HG02870 (cell line): ENCODE measurements around the gene SERINC3.
"Not testable (repeated sequence)": the region's sequence is repeated elsewhere in the genome, so short reads cannot be mapped to it uniquely, and the experiment has no call there.

Experiments
- ATAC-seq: cut with Tn5 transposase; IDR thresholded peaks from one replicate; pipeline ENCODE4 v1.9.1; 2021; ENCODE audit warnings: mild to moderate bottlenecking, moderate library complexity; ENCODE audit not compliant: unreplicated experiment

SERINC3 gene

DNA sequence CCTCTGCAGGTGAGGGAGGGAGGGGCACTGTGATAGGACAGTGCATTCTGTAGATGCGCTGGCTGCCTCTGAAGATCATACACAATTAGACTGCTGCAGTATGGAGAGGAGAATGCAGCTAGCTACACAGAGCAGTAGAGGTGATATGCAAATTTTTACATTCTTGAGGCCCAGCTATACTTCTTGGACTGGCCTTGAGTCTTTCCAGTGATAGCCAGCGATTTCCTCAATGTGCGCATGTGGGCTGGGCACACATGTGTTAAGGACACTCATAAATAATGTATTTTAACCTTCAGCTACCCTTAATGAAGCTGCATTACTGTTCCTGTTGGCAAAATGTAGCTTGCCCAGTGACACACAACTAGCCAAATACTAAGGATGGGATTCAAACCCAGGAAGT is 27.2 kb downstream of the SERINC3 start:
- no peak for ATAC-seq

DNA sequence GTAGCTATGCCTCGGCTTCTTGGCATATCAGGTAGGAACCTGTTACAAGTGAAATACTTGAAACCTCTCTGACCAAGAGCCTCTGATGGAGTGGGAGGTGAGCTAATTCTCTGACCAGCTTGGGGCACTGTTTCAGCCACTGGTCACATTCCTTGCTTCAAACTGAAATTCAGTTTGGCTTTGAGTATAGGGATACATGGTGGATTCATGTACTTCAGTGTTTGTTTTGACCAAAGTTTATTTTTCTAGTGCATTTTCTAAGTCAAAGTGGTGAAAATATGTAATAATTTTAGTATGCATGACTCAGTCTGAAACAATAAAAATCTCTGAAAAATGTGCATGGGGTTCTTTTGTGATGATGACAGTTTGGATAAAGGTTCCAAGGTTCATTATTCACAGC is 27.6 kb downstream of the SERINC3 start:
- no peak for ATAC-seq

DNA sequence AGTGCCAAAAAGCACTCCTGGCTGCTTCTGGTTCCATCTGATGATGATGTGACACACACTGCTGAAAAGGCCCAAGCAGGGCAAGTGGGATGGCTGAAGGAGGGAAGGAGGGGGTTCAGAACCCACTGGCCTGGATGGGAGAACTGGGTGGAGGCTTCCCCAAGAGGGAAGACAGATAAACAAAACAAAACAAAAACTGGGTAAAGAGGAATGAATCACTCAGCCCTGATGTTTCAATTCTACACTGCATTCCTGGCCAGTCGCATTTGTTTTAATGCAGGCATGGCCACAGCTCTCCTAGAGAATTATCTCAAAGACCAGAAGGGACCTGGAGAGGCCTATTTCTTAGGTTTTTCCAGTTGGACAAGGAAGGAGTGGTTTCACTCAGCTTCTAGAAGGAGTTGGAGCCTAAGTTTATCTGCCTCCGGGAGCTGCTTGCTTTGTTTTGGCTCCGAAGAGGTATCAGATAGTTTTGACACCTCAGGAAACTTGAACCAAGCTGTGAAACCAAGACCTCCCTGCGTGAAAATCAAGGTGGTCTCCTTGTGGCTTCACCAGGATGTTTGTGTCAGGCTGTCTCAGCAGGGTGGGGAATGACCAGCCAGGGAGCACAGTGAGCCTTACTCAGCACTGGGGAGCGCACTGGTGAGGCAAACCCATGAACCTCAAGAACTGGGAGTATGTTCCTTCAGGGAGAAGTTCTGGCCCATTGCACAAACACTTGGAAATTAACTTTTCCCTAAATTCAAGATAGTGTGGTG is 30.1 kb downstream of the SERINC3 start:
- ATAC-seq: no peak

DNA sequence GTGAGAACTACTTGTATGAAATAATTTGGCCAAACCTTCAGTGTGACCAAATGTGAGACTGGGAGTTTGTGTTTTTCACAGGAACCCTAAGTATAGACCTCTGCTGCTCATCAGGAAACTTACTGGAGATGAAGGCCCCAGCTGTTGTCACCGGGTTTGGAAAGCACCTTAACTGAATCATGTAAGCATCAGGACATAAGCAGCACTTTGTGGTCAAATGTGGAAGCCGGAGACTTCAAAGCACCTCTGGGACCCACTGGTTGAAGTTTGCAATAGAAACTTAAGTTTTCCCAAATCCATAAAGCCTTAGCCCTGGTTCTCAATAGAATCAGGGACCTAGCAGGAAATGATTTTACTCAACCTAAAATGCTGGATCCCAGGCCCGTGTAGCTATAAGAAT is 31.9 kb downstream of the SERINC3 start:
- no peak for ATAC-seq

DNA sequence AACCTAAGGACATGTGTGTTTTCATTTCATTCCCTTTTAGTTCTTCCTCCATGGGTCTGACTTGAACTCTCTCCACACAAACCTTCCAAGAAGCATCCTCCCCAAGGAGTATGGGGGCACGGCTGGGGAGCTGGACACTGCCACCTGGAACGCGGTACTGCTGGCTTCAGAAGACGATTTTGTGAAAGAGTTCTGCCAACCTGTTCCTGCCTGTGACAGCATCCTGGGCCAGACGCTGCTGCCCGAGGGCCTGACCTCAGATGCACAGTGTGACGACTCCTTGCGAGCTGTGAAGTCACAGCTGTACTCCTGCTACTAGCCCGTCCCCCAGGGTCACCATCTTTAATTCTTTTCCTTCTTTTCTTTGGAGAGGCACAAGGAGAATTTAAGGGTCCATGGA is 32.6 kb downstream of the SERINC3 start:
- ATAC-seq: no peak

DNA sequence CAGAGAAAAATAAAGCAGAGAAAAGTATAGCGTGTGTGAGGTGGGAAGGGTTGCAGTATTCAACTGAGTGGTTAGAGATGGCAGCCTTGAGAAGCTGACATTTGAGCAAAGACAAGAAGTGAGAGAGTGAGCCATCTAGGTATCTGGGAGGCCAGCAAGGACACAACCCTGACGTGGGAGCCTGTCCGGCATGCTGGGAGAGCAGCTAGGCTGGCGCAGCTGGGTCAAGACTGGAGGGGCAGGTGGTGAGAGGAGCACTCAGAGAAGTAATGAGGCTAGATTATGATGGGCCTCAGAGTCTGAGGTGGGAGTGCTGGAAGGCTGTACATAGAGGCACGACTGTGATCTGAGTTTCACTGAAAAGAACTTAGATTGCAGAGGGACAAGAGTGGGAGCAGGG is 33.3 kb downstream of the SERINC3 start:
- ATAC-seq: no peak

DNA sequence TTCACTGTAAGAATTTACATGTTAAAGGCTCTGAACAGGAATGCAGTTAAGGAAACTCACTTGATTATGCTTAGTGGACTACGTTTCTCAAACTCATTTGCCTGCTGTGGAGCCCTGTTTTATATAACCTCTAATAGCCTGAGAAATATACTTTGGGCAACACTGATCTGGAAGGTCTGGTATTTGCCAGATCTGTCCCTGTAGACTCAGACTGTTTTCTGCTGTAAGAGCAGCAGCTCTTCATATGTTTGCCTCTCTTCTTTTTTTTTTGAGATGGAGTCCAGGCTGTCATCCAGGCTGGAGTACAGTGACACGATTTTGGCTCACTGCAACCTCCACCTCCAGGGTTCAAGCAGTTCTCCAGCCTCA is 36.1 kb downstream of the SERINC3 start:
- ATAC-seq: no peak

DNA sequence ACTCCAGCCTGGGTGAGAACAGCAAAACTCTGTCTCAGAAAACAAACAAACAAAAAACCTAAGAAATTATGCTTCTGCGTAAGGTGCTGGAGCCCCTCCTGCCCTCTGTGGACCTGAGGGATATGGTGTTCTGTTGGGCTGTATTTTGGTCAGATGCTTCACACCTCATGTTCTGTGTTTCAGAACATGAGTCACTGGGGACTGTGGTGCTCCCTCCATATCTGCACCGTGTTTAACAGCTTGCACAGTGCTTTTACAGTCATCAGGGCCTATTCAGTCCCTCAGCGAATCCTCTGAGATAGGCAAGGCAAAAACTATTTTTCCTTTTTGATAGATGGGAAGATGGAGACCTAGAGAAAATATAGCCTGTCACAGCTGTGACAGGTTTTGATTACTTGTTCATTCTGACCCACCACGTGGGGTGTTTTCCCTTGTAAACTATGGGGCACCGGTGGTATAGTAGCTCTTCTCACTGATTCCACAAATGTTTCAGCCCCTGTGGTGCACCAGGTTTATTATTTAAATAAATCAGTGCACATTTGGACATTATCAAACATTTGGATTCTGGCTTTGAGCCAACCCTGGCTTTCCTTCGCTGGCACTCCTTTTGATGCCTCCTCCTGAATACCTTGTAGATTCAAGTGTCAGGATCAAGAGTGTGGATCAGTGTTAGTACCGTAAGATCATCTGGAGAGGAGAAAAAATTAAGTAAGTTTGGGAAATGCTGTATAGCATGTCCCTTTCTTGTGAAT is 36.6 kb downstream of the SERINC3 start:
- ATAC-seq: no peak

DNA sequence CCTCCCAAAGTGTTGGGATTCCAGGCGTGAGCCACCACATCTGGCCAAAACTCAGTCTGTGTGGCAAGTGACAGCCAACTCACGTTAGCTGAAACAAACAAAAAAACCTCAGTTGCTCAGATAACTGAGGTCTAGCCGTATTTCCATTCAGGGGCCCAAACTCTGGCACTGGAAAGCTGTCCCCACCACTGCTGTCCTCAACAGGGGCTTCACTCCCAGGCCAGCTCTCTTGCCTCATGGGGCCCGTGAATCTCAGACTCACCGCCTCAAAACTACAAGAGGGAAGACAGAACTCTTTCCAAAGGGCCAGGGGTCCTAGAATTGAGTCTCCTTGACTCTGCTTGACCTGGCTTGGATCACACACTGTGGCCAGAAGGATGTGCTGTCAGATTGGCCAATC is 38.8 kb downstream of the SERINC3 start:
- ATAC-seq: no peak

DNA sequence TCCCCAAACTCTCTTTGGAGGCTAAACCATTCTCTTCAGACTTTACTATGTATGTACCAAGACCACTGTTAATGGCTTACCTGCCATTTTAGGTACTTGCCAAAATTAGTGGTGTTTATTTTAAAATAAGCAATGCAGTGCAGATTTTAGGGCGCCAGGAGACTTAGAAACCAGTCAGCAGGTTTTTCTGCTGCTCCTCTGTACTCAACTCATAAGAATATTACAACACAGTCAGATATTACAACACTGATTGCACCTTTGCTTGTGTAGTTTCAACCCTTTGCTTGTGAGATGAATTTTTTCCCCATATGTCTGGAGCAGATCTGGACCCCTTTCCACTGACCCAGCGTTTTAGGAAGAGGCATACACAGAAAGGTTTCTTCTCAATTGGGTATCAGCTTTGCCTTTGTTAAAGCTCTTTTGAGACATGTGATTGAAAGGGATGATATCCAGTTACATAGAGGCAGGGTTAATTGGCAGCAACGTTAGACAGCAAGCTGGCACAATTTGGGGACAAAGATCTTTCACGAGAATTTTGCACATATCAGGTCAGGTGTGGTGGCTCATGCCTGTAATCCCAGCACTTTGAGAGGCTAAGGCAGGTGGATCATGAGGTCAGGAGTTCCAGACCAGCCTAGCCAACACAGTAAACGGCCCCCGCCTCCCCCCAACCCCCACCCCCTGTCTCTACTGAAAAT is 40.0 kb downstream of the SERINC3 start:
- ATAC-seq: no peak

DNA sequence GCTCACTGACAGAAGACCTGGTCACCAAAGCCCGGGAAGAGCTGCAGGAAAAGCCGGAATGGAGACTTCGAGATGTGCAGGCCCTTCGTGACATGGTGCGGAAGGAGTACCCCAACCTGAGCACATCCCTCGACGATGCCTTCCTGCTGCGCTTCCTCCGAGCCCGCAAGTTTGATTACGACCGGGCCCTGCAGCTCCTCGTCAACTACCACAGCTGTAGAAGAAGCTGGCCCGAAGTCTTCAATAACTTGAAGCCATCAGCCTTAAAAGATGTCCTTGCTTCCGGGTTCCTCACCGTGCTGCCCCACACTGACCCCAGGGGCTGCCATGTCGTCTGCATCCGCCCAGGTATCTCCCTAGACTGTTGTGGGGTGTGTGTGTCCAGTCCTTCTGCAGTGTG is 41.8 kb downstream of the SERINC3 start:
- ATAC-seq: no peak

DNA sequence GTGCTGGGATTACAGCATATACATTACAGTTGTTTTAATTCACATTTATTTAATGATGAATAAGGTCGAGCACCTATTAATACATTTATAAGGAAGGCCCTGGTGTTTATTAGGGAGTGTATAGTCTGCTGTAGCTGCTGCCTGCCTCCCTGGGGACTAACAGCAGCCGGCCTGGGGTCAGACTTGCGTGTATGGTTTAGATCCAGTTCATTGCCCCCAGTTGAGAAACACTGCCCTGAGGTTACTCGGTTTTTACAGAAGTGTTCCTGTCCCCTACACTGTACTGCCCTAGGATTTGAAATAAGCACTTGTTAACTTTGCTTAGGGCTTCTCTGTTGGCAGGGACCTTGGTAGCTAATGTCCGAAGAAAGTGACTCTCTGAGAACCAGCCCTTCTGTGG is 42.2 kb downstream of the SERINC3 start:
- no peak for ATAC-seq

DNA sequence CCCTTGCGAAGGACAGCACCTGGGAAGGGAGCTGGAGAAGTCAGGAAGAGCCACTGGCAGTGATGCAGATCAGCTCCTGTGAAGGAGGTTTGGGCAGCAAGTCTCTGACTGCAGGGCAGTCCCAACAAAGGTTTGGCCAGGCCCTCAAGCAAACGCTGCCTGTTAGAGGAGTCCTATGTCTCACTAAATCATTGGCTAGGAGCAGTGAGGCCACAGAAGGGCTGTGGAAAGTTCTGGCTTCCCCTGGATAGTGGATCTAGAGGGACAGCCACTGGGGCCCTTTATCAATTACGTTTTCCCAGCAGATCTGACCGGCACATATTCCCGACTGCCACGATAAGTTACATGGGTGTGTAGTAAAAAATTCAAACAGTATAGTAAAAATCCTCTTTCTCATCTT is 43.7 kb downstream of the SERINC3 start:
- ATAC-seq: no peak

DNA sequence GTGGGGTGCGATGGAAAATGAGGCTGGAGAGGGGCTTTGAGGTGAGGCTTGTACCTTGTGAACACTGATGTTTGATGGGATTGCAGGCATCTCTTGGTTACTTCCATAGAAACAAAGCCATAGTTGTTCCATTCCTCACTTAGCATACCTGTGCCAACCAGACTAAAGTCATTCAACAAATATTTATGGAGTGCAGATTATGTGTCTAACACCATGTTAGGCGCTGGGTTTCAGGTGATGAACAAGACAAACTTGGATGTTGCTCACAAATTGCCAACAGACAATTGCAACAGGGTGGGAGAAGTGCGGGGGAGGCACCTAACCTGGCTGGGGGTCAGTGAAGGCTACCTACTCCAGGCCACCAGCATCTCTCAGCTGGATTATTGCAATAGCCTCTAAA is 44.7 kb downstream of the SERINC3 start:
- no peak for ATAC-seq

DNA sequence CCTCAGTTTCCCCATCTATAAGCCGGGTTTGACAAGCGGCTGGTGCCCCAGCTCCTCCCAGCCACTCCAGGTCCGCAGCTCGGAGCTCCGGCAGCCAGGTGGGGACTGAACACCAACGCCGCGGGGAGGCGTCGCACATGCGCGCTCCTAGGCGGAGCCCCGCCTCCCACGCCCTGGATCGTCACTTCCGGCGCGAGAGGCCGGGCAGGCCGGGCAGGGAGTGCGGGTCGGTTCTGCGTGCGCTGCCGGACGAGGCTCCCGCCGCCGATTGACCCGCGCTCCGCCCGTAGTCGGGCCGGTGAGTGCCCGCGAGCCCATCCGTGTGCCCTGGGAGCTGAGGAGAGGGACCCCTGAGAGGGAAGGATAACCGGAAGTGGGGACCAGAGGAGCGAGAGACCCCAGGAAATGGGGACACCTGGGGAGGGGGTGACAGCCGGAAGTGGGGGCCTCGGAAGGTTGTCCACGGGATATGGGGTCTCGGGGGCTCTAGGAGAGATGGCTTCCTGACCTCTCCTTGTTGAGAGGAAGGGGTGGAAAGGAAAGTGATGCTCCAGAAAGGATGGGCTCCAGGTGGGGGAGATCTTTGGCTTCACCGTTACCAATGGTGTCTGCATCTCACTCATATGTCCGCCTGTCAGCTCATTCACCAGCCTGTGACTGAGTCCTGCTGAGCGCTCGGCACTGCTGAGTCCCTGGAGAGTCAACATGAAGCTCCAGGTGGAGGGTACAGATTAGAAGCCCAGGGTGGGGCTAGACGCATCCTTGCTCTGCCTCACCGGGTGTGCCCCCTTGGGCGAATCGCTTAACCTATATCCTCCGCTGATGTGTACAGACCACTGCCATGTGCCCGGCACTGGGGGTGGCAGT is 45.9 kb downstream of the SERINC3 start, which contains the start of gene TTPAL:
Gene TTPAL (plus strand): TSS at position 181 of the 867 bp plus-strand sequence. CDS start 4,126 bp downstream, outside the sequence.
- ATAC-seq: peak; percentile 91

DNA sequence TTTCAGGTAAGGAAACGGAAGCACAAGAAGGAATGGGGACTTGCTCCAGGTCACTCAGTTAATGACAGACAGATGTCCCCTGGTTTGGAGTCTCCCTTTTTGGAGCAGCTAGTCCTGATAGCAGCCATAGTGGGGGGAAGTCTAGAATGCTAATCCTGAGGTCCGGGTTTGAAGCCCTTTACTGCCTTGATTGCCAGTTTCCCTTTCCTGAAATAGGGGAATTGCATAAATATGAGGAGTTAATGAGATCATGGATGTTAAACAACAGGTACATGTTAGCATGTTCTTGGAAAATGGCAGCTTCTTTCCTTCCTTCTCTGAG is 46.5 kb downstream of the SERINC3 start:
- no peak for ATAC-seq

DNA sequence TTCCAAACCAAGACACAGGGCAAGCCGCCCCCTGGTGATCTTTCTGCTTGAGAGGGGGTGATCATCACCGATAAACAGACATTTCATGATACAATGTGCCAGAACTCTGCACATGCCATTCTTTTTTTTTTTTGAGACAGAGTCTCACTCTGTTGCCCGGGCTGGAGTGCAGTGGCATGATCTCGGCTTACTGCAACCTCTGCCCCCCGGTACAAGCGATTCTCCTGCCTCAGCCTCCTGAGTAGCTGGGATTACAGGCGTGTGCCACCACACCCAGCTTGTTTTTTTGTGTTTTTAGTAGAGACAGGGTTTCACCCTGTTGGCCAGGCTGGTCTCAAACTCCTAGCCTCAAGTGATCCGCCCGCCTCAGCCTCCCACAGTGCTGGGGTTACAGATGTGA is 49.6 kb downstream of the SERINC3 start:
- not testable (repeated sequence) for ATAC-seq

DNA sequence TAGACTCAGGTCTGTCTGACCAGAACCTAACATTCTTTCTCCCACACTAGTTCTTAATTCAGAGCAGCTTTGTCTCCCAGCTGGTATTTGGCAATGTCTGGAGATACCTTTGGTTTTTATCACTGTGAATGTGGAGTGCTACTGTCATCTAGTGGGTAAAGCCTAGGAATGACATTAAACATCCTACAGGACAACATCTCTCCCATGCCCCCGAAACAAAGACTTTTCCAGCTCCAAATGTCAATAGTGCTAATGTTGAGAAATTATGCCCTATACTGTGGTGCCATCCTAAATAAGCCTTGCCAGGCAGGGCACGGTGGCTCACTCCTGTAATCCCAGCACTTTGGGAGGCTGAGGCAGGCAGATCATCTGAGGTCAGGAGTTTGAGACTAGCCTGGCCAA is 50.4 kb downstream of the SERINC3 start:
- ATAC-seq: no peak

DNA sequence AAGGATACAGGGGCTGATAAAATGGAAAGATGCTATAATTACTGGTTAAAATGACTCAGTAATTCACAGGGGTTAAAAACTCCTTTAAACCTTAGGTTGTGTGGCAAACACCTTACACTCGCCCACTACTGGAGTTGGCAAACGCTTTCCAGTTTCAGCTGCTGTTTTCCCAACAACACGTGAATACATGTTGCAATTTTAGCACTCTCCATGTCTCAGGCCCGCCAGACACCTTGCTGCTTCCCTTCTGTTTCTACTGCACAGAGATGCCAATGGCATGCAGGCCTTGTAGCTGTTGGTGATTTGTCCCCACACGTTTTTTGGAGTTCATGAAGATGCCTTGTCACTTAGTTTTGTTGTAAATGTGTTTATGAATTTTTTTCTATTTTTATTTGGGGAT is 51.5 kb downstream of the SERINC3 start:
- ATAC-seq: no peak

DNA sequence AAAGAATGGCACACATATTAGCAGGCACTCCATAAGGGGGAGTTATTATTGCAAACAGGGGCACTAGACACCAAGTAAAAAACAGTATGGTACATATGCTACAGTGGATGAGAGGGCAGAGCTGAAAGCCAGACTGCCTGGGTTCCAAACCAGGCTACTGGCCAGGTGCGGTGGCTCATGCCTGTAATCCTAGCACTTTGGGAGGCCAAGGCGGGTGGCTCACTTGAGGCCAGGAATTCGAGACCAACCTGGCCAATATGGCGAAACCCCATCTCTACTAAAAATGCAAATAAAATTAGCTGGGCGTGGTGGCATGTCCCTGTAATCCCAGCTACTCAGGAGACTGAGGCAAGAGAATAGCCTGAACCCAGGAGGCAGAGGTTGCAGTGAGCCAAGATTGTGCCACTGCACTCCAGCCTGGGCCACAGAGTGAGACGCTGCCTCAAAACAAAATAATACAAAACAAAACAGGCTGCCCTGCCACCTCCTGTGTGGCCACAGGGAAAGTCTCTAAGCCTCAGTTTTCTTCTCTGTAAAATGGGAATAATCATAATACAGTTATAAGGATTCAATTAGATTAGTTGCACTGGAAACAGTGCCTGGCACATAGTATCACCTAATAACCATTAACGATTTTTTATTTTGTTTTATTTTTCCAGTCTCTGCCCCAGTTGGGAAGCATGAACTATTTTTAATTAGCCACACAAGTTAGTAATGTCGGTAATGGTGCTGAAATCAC is 53.7 kb downstream of the SERINC3 start:
- no peak for ATAC-seq
